Measurements from ENCODE around the gene SLC5A11. TPM values are rescaled to one million over a fixed set of nuclear protein-coding genes. Genes with fewer than 3 reads are reported as not detected.

Gene SLC5A11
- total RNA-seq, 1 experiment from 2014 or later = 0.51 TPM

GRCh38 chr16:24879684-24880083 is 33.9 kb downstream of the SLC5A11 start:
- H3K9me2 ChIP-seq (replicated peaks; ENCODE audit: low read length) = no peaks in the 10 kb centered on the region
- no peaks in the 10 kb centered on the region for H4K20me1 ChIP-seq (ENCODE audit: low read length)
- no peak overlapping the region for H3K9ac ChIP-seq (ENCODE audit: low read length)
- DNase-seq (no peak), ATAC-seq (no peak)
- no peaks in the 10 kb centered on the region for H3K9me3 ChIP-seq (ENCODE audit: low read length)
- no peak overlapping the region for H3K4me3 ChIP-seq (ENCODE audit: low read length)
- ChIA-PET CTCF (no interaction called here), POLR2A (ENCODE audit: unreplicated experiment) (no interaction called here)
- intact Hi-C loops (cut with micrococcal nuclease) = no loop called here
- no peak overlapping the region for H2AFZ ChIP-seq (ENCODE audit: low read length)
- TF ChIP-seq EZH2 (IDR thresholded peaks at IDR 0.05; ENCODE audit: low read length, unreplicated experiment) (no peak), CTCF (conservative IDR thresholded peaks at IDR 0.05; ENCODE audit: low read depth, low read length) (no peak), EZH2phosphoT487 (IDR thresholded peaks at IDR 0.05; ENCODE audit: borderline replicate concordance, low read length) (no peak)
- no TSS peak for BruUV-seq (replicated peaks)
- no peak overlapping the region for H3K4me2 ChIP-seq (ENCODE audit: low read length)
- H3K4me1 ChIP-seq (ENCODE audit: insufficient read depth, low read length) = no peaks in the 10 kb centered on the region
- no peak overlapping the region for H3K27ac ChIP-seq (ENCODE audit: low read length)
- no peaks in the 10 kb centered on the region for H3K36me3 ChIP-seq (ENCODE audit: low read depth, low read length)
- no peaks in the 10 kb centered on the region for H3K27me3 ChIP-seq (ENCODE audit: low read length)
- H3F3A ChIP-seq (ENCODE audit: low read length, unreplicated experiment) = no peaks in the 10 kb centered on the region
- no peaks in the 10 kb centered on the region for H3K79me2 ChIP-seq (ENCODE audit: low read length)

- DNase-seq (no peak), ATAC-seq (no peak)
- H3K4me1 ChIP-seq (ENCODE audit: insufficient read depth, low read length) = no peaks in the 10 kb centered on the region
- POLR2A ChIA-PET (ENCODE audit: unreplicated experiment) = no interaction called here
- H3K27ac ChIP-seq (ENCODE audit: low read length) = no peak overlapping the region
- no peaks in the 10 kb centered on the region for H3K9me3 ChIP-seq (ENCODE audit: low read length)
- intact Hi-C loops (cut with micrococcal nuclease) = no loop called here
- H3K27me3 ChIP-seq (ENCODE audit: low read length) = no peaks in the 10 kb centered on the region
- H3F3A ChIP-seq (ENCODE audit: low read length, unreplicated experiment) = no peaks in the 10 kb centered on the region
- no peak overlapping the region for H3K4me3 ChIP-seq (ENCODE audit: low read length)
- H3K4me2 ChIP-seq (ENCODE audit: low read length) = no peak overlapping the region
- no TSS peak for BruUV-seq (replicated peaks)
- H3K36me3 ChIP-seq (ENCODE audit: low read depth, low read length) = no peaks in the 10 kb centered on the region
- CTCF ChIA-PET = no interaction called here
- H3K9ac ChIP-seq (ENCODE audit: low read length) = no peak overlapping the region
- H3K9me2 ChIP-seq (replicated peaks; ENCODE audit: low read length) = no peaks in the 10 kb centered on the region
- no peak for TF ChIP-seq EZH2 (IDR thresholded peaks at IDR 0.05; ENCODE audit: low read length, unreplicated experiment)
- TF ChIP-seq EZH2phosphoT487 (IDR thresholded peaks at IDR 0.05; ENCODE audit: borderline replicate concordance, low read length) = no peak
- TF ChIP-seq CTCF (conservative IDR thresholded peaks at IDR 0.05; ENCODE audit: low read depth, low read length) = no peak
- H2AFZ ChIP-seq (ENCODE audit: low read length) = no peak overlapping the region
- H3K79me2 ChIP-seq (ENCODE audit: low read length) = no peaks in the 10 kb centered on the region
- no peaks in the 10 kb centered on the region for H4K20me1 ChIP-seq (ENCODE audit: low read length)
These were observed 38.0 kb downstream of the SLC5A11 start for GRCh38 chr16:24883714-24884151.

GRCh38 chr16:24887472-24887871 is 41.7 kb downstream of the SLC5A11 start:
- Histone ChIP-seq H3K4me1 (ENCODE audit: insufficient read depth, low read length) (no peaks in the 10 kb centered on the region), H3K9me3 (ENCODE audit: low read length) (no peaks in the 10 kb centered on the region), H2AFZ (ENCODE audit: low read length) (no peak overlapping the region), H3K4me2 (ENCODE audit: low read length) (no peak overlapping the region), H3K4me3 (ENCODE audit: low read length) (no peak overlapping the region), H3K36me3 (ENCODE audit: low read depth, low read length) (no peaks in the 10 kb centered on the region), H3K9me2 (replicated peaks; ENCODE audit: low read length) (no peaks in the 10 kb centered on the region), H3K27me3 (ENCODE audit: low read length) (no peaks in the 10 kb centered on the region), H3K27ac (ENCODE audit: low read length) (no peak overlapping the region), H3F3A (ENCODE audit: low read length, unreplicated experiment) (no peaks in the 10 kb centered on the region), H4K20me1 (ENCODE audit: low read length) (no peaks in the 10 kb centered on the region), H3K79me2 (ENCODE audit: low read length) (no peaks in the 10 kb centered on the region), H3K9ac (ENCODE audit: low read length) (no peak overlapping the region)
- no TSS peak for BruUV-seq (replicated peaks)
- intact Hi-C loops (cut with micrococcal nuclease) = no loop called here
- ChIA-PET CTCF (no interaction called here), POLR2A (ENCODE audit: unreplicated experiment) (no interaction called here)
- ATAC-seq (no peak), DNase-seq (no peak)
- TF ChIP-seq CTCF (conservative IDR thresholded peaks at IDR 0.05; ENCODE audit: low read depth, low read length) = no peak
- no peak for TF ChIP-seq EZH2 (IDR thresholded peaks at IDR 0.05; ENCODE audit: low read length, unreplicated experiment)
- TF ChIP-seq EZH2phosphoT487 (IDR thresholded peaks at IDR 0.05; ENCODE audit: borderline replicate concordance, low read length) = no peak
